Activated naive CD8-positive, alpha-beta T cell (primary cell): Measurements from ENCODE around the gene ZBTB46.
"Not testable (repeated sequence)": the region's sequence is repeated elsewhere in the genome, so short reads cannot be mapped to it uniquely, and the experiment has no call there.

Experiments
- H3K27ac Mint-ChIP-seq: one replicate; pipeline ENCODE4 v1.8.0; 2021; ENCODE audit warnings: mixed read lengths
- H3K27me3 Mint-ChIP-seq: one replicate; pipeline ENCODE4 v1.8.0; 2021; ENCODE audit warnings: mixed read lengths
- H3K36me3 Mint-ChIP-seq: one replicate; pipeline ENCODE4 v1.8.0; 2021; ENCODE audit warnings: mixed read lengths
- H3K4me1 Mint-ChIP-seq: one replicate; pipeline ENCODE4 v1.8.0; 2021; ENCODE audit warnings: low read depth, mixed read lengths
- H3K4me3 Mint-ChIP-seq: one replicate; pipeline ENCODE4 v1.8.0; 2021; ENCODE audit warnings: mild to moderate bottlenecking, mixed read lengths
- H3K9me3 Mint-ChIP-seq: one replicate; pipeline ENCODE4 v1.8.0; 2021; ENCODE audit warnings: low read depth, mixed read lengths

The ZBTB46 gene

GRCh38 chr20:63781181-63781580 is 49.9 kb downstream of the ZBTB46 start:
- Mint-ChIP-seq H3K27me3 (no peaks in the 10 kb centered on the region), H3K9me3 (no peaks in the 10 kb centered on the region), H3K4me1 (peaks cover 19% of the 10 kb centered on the region), H3K36me3 (no peaks in the 10 kb centered on the region), H3K27ac (no peak overlapping the region), H3K4me3 (no peak overlapping the region)

GRCh38 chr20:63778857-63779256 is 52.2 kb downstream of the ZBTB46 start:
- Mint-ChIP-seq H3K27ac (no peak overlapping the region), H3K36me3 (no peaks in the 10 kb centered on the region), H3K9me3 (no peaks in the 10 kb centered on the region), H3K27me3 (no peaks in the 10 kb centered on the region), H3K4me1 (peaks cover 23% of the 10 kb centered on the region), H3K4me3 (no peak overlapping the region)

DNA sequence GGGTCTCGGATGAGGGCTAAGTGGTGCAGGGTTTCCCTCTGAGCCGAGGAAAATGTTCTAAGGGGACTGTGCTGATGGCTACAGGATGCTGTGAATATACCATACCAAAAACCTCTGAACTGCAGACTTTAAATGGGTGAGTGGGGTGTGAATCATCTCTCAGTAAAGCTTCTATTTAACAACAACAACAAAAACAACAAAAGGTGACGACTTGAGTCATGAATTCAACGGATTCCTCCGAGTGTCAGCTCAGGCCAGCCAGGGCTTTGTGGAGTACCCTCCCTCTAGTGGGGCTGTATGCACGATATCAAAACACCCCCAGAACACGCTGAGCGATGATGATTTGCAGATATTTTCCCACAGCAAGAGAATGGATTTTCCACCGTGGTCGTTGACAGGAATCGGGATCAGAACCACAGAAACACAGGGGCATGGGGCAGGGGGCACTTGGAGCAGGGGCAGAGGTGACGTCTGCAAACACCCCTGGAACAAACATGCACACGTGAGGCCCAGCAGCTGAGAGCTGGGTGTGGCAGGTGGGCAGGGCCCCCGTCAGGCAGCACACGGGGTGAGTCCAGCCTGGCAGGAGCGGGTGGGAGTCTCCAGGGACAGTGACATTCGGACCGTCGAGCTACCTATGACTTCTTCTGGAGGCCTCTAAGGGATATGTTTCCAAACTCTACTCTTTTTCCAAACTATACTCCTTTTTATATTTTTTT is 52.9 kb downstream of the ZBTB46 start:
- Mint-ChIP-seq H3K36me3 (no peaks in the 10 kb centered on the region), H3K9me3 (no peaks in the 10 kb centered on the region), H3K4me3 (no peak overlapping the region), H3K4me1 (peaks cover 23% of the 10 kb centered on the region), H3K27me3 (no peaks in the 10 kb centered on the region), H3K27ac (no peak overlapping the region)

GRCh38 chr20:63777614-63778013 is 53.5 kb downstream of the ZBTB46 start:
- H3K9me3 Mint-ChIP-seq = no peaks in the 10 kb centered on the region
- no peak overlapping the region for H3K27ac Mint-ChIP-seq
- no peaks in the 10 kb centered on the region for H3K27me3 Mint-ChIP-seq
- peaks cover 20% of the 10 kb centered on the region for H3K4me1 Mint-ChIP-seq
- H3K4me3 Mint-ChIP-seq = no peak overlapping the region
- H3K36me3 Mint-ChIP-seq = no peaks in the 10 kb centered on the region

DNA sequence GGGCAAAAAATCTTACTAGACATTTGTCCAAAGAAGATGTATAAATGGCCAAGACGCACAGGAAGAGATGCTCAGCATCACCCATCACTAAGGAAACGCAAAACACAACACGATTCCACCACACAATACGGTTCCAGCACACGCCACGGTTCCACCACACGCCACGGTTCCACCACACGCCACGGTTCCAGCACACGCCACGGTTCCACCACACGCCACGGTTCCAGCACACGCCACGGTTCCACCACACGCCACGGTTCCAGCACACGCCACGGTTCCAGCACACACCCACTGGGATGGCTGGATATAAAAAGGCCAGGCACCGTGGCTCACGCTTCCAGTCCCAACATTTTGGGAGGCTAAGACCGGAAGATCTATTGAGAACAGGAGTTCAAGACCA is 54.2 kb downstream of the ZBTB46 start:
- not testable (repeated sequence) for H3K9me3 Mint-ChIP-seq, H3K4me3 Mint-ChIP-seq, H3K27me3 Mint-ChIP-seq, H3K36me3 Mint-ChIP-seq, H3K27ac Mint-ChIP-seq
- H3K4me1 Mint-ChIP-seq = peaks cover 13% of the 10 kb centered on the region

GRCh38 chr20:63775096-63775978 is 55.7 kb downstream of the ZBTB46 start:
- peaks cover 7% of the 10 kb centered on the region for H3K4me1 Mint-ChIP-seq
- no peaks in the 10 kb centered on the region for H3K36me3 Mint-ChIP-seq
- H3K9me3 Mint-ChIP-seq = no peaks in the 10 kb centered on the region
- peak overlapping the region; percentile 52 for H3K4me3 Mint-ChIP-seq
- H3K27me3 Mint-ChIP-seq = no peaks in the 10 kb centered on the region
- no peak overlapping the region for H3K27ac Mint-ChIP-seq

GRCh38 chr20:63774306-63774705 is 56.8 kb downstream of the ZBTB46 start:
- Mint-ChIP-seq H3K27ac (no peak overlapping the region), H3K9me3 (no peaks in the 10 kb centered on the region), H3K36me3 (no peaks in the 10 kb centered on the region), H3K4me1 (peaks cover 5% of the 10 kb centered on the region), H3K27me3 (no peaks in the 10 kb centered on the region), H3K4me3 (no peak overlapping the region)

GRCh38 chr20:63773571-63774241 is 57.4 kb downstream of the ZBTB46 start:
- H3K27me3 Mint-ChIP-seq = no peaks in the 10 kb centered on the region
- H3K4me1 Mint-ChIP-seq = peaks cover 5% of the 10 kb centered on the region
- H3K27ac Mint-ChIP-seq = no peak overlapping the region

GRCh38 chr20:63772781-63773518 is 58.1 kb downstream of the ZBTB46 start:
- Mint-ChIP-seq H3K27ac (no peak overlapping the region), H3K9me3 (no peaks in the 10 kb centered on the region), H3K4me1 (peaks cover 5% of the 10 kb centered on the region), H3K4me3 (no peak overlapping the region), H3K27me3 (no peaks in the 10 kb centered on the region), H3K36me3 (no peaks in the 10 kb centered on the region)

More at GRCh38 chr20:63773571-63774241, 57.4 kb downstream of the ZBTB46 start:
- H3K4me3 Mint-ChIP-seq = no peak overlapping the region
- no peaks in the 10 kb centered on the region for H3K9me3 Mint-ChIP-seq
- no peaks in the 10 kb centered on the region for H3K36me3 Mint-ChIP-seq

DNA sequence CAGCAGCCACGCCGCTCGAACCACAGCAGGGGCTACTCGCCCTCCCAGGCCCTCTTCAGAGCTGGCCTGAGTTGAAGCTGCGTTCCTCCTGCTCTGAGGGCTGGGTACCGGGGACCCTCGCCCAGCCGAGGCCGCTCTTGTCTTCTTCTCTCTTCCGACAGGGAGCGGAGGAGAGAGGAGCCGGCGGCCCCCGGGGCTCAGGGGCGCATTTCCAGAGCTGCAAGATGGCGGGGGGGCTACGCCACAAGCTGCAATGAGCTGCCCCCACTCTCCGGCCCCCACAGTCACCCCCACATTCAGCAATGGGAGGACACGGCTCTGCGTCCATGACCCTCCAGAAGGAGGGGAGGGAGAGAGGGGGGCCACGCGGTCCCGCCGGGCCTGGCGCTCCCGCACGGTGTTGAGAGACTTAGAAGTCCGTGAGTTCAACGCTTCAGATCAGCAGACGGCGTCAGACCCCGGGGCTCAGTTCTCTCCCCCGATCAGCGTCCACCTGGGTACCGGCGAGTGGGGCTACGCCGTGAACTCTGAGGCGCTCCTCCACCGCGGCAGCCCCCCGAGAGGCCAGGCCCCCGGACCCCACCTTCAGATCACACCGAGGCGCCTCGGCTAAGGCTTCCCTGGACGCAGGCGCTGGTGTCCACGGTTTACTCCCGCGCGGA is 59.9 kb downstream of the ZBTB46 start:
- Mint-ChIP-seq H3K4me1 (peaks cover 5% of the 10 kb centered on the region), H3K4me3 (no peak overlapping the region), H3K36me3 (no peaks in the 10 kb centered on the region), H3K27me3 (no peaks in the 10 kb centered on the region), H3K9me3 (no peaks in the 10 kb centered on the region), H3K27ac (no peak overlapping the region)

GRCh38 chr20:63769891-63770474 is 61.1 kb downstream of the ZBTB46 start:
- H3K9me3 Mint-ChIP-seq = no peaks in the 10 kb centered on the region
- H3K27me3 Mint-ChIP-seq = no peaks in the 10 kb centered on the region
- no peak overlapping the region for H3K27ac Mint-ChIP-seq
- H3K4me1 Mint-ChIP-seq = peaks cover 5% of the 10 kb centered on the region
- H3K36me3 Mint-ChIP-seq = no peaks in the 10 kb centered on the region
- H3K4me3 Mint-ChIP-seq = no peak overlapping the region

DNA sequence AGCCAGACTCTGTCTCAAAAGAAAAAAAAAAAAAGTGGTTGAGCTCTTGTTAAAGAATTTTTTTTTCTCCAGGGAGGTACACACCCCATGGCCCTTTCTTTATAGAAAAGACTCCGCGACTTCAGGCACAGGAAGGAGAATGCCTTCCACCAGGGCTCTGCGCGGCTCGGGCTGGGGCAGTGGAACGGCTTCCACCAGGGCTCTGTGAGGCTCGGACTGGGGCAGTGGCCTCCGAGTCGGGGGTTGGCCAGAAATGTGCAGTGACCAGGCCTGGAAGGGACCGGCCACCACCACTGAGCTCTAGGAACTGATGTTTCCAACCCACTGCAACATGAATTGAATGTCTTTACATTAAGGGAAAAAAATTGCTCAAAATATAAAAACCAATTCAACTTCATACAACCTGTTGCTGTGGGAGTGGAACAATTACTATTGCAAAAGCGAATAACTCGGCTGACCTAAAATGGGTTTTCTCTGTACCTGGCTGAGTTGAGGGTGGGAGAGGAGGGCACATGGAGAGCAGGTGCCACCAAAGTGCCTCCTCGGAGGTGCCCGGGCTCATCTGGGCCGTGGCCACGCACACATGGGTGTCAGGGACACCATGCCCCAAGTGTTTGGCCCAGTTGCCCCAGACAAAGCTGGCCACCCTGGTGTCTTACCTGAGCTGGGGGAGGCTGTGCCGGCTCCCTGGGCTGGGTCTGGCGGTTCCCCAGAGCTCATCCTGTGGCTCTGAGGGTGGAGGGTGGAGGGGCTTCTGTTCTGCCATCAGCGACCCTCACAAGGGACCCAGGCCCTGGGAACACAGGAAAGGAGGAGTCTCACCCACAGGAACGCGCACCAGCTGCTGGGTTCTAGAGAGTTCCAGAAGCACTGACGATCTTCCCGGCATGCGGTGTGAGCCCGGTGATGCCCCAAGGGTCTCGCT is 62.2 kb downstream of the ZBTB46 start:
- Mint-ChIP-seq H3K27me3 (no peaks in the 10 kb centered on the region), H3K4me3 (no peak overlapping the region), H3K4me1 (no peaks in the 10 kb centered on the region), H3K27ac (no peak overlapping the region), H3K9me3 (no peaks in the 10 kb centered on the region), H3K36me3 (no peaks in the 10 kb centered on the region)

DNA sequence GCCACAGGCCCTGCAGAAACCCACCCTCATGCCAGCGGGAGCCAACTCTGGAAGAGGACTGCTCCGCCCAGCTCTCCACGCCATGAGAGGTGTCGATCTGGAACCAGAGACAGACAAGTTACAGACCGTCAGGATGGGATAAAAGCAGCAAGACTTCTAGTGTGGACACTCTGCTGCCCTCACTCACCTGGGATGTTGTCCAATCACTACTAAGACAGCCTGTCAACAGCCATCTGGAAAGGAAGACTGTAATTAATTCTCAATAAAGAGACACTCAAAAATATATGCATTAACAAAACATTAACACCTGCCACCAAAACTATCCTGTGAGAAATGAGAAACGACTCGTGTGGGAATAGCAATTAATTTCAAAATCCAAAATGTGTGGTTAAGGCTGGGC is 63.2 kb downstream of the ZBTB46 start:
- no peaks in the 10 kb centered on the region for H3K27me3 Mint-ChIP-seq
- no peak overlapping the region for H3K27ac Mint-ChIP-seq
- H3K36me3 Mint-ChIP-seq = no peaks in the 10 kb centered on the region
- no peak overlapping the region for H3K4me3 Mint-ChIP-seq
- H3K4me1 Mint-ChIP-seq = no peaks in the 10 kb centered on the region
- no peaks in the 10 kb centered on the region for H3K9me3 Mint-ChIP-seq
